Breast epithelium (tissue), 3 donors: ENCODE measurements around the gene PPP2R3B.

ENCODE experiments used
- POLR2A ChIP-seq: fragments of 450-650 bp; IDR thresholded peaks from one replicate; pipeline ENCODE4 v1.6.1; 2016; ENCODE audit warnings: antibody characterized with exemption, mild to moderate bottlenecking, moderate library complexity
- POLR2AphosphoS5 ChIP-seq, 3 donors: sonication (generic); formaldehyde crosslinking; IDR thresholded peaks; one replicate each; pipeline ENCODE4 v1.6.1; 2017; ENCODE audit warnings: antibody characterized with exemption in 3 of 3

DNA sequence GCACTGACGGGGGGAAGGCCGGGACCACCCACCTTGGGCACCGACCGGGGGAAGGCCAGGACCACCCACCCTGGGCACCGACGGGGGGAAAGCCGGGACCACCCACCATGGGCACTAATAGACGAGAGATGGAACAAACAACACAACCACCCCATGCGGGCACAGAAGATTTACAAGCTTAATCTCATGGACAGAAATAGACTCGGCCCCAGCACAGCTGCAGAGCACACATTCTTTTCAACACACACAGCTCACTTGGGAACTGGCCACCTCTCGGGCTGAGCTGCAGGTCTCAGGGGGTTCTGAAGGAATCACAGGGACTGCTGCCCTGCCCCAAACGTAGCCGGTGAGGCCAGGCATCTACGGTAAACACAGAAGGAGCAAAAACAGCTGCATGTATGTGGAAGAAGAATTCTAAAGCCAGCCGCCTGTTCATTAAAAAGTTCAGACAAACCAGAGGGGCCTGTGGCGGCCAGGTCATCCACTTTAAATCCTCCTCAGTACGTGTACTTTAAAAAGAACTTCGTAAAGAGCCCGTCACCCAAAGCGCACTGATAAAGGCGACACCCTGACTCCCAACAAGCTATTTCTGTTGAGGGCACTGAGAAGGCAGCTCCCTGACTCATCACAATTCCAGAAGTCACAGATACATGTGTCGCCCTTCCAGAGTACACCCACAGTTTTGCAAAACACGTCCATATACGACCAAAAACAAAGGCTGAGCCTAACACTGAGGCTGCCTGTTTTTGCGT lies 17.7 kb downstream of the PPP2R3B start:
- TF ChIP-seq POLR2A (no peak), POLR2AphosphoS5 (IDR thresholded peaks at IDR 0.05) (no peak)
